Transverse colon (tissue), 4 donors: ENCODE results near the gene SSR3. TPM values are rescaled to one million over a fixed set of nuclear protein-coding genes. Genes with fewer than 3 reads are reported as not detected.

ENCODE experiments used
- DNase-seq: peaks from one replicate; pipeline ENCODE4 v3.0.0-alpha.2; 2019
- H3K27ac ChIP-seq, 4 donors: fragments of 200-600 bp; sonication (generic); 2 replicates each; pipeline ENCODE4 v1.5.1; 2016 to 2018; ENCODE audit warnings: inconsistent platforms in 4 of 4
- H3K27me3 ChIP-seq: fragments of 200-600 bp; sonication (generic); 2 replicates; pipeline ENCODE4 v1.5.1; 2017; ENCODE audit warnings: inconsistent platforms
- H3K36me3 ChIP-seq, 4 donors: fragments of 200-600 bp; sonication (generic); 2 replicates each; pipeline ENCODE4 v1.5.1; 2017 to 2019; ENCODE audit warnings: inconsistent platforms in 4 of 4
- H3K4me1 ChIP-seq, 4 donors: fragments of 200-600 bp; sonication (generic); 2 replicates each; pipeline ENCODE4 v1.5.1; 2017 to 2020; ENCODE audit warnings: inconsistent platforms in 4 of 4
- H3K4me3 ChIP-seq, 4 donors: fragments of 200-600 bp; sonication (generic); 1 replicate in 1 of 4; 2 replicates in 3 of 4; pipeline versions ENCODE4 v1.5.1 to v1.6.1; 2017 to 2019; ENCODE audit warnings: inconsistent platforms in 4 of 4
- H3K9me3 ChIP-seq, 2 donors: fragments of 200-600 bp; sonication (generic); 2 replicates each; pipeline ENCODE4 v1.5.1; 2017 to 2019; ENCODE audit warnings: inconsistent platforms in 2 of 2
- CTCF ChIP-seq, 5 experiments: fragments of 200-600 bp in 3 of 5; fragments of 450-650 bp in 2 of 5; sonication (generic) in 3 of 5; IDR thresholded peaks; 1 replicate in 2 of 5; 2 replicates in 3 of 5; pipeline ENCODE4 v1.5.1; 2016 to 2017; ENCODE audit warnings: antibody characterized with exemption in 5 of 5, inconsistent platforms in 3 of 5, mild to moderate bottlenecking in 2 of 5, moderate library complexity in 1 of 5
- EP300 ChIP-seq: sonication (generic); formaldehyde crosslinking; IDR thresholded peaks from one replicate; pipeline ENCODE4 v1.6.1; 2017; ENCODE audit warnings: antibody characterized with exemption, low read depth
- POLR2A ChIP-seq: fragments of 450-650 bp; IDR thresholded peaks from one replicate; pipeline ENCODE4 v1.6.1; 2016; ENCODE audit warnings: antibody characterized with exemption, mild to moderate bottlenecking, moderate library complexity
- POLR2AphosphoS5 ChIP-seq, 3 donors: sonication (generic); formaldehyde crosslinking; IDR thresholded peaks; one replicate each; pipeline ENCODE4 v1.6.1; 2016; ENCODE audit warnings: antibody characterized with exemption in 3 of 3
- WGBS, 2 donors: methylation state at CpG; one replicate each; pipeline ENCODE4 v1.1.5; 2018; ENCODE audit warnings: low coverage in 1 of 2; 5-methylcytosine and 5-hydroxymethylcytosine counted together
- in situ Hi-C, 4 donors: fragments of 200-750 bp; cut with MboI; loops; one replicate each; pipeline versions ENCODE4 v1.15.0 to v1.15.1; 2017; ENCODE audit warnings: low sequenced_read_pairs in 3 of 4, low pct_ligation_motif_present in 1 of 4, low pct_unique_long_range_greater_than_20kb in 1 of 4
- intact Hi-C: fragments of 100-400 bp; cut with DNase I; formaldehyde crosslinking; loops from one replicate; pipeline ENCODE4 v1.15.1; 2023; ENCODE audit warnings: low total_unique reads
- total RNA-seq, 4 donors: library from RNA; depleted of rRNA; stranded (reverse); fragments of >200 nt; gene quantifications; one replicate each; pipeline ENCODE4 v1.1.0, GENCODE V29; 2016

Gene SSR3
- total RNA-seq, 4 donors from 2014 or later, result 21.7 to 68.8 (median 50.1) TPM

- intact Hi-C loops, result no loop called here
- H3K27me3 ChIP-seq, result no peaks in the 10 kb centered on the region
- 50 to 52% methylated on average over 2 of the region's 2 CpGs for WGBS, 2 donors
- H3K27ac ChIP-seq, result no peak overlapping the region
- H3K9me3 ChIP-seq, result no peaks in the 10 kb centered on the region
- in situ Hi-C loops, result no loop called here
- H3K4me3 ChIP-seq, result no peak overlapping the region
- TF ChIP-seq POLR2AphosphoS5 (IDR thresholded peaks at IDR 0.05), result no peak
- TF ChIP-seq CTCF (IDR thresholded peaks at IDR 0.05), result no peak
- TF ChIP-seq POLR2A, result no peak
- no peak for TF ChIP-seq EP300
- no peak for DNase-seq
- H3K36me3 ChIP-seq, result no peaks in the 10 kb centered on the region
- H3K4me1 ChIP-seq, result peaks cover 0 to 7% (median 0%) of the 10 kb centered on the region in 4 donors
These were observed 24.5 kb upstream of the SSR3 start for GRCh38 chr3:156579427-156579851.

- Histone ChIP-seq H3K9me3 (no peaks in the 10 kb centered on the region), H3K4me1 (peaks cover 0 to 7% (median 0%) of the 10 kb centered on the region in 4 donors), H3K27ac (no peak overlapping the region), H3K36me3 (no peaks in the 10 kb centered on the region), H3K4me3 (no peak overlapping the region), H3K27me3 (no peaks in the 10 kb centered on the region)
- in situ Hi-C loops, result no loop called here
- TF ChIP-seq POLR2A, result no peak
- no peak for TF ChIP-seq CTCF (IDR thresholded peaks at IDR 0.05)
- no peak for TF ChIP-seq EP300
- TF ChIP-seq POLR2AphosphoS5 (IDR thresholded peaks at IDR 0.05), result no peak
- no peak for DNase-seq
- intact Hi-C loops, result no loop called here
These were observed 22.8 kb upstream of the SSR3 start for GRCh38 chr3:156577736-156578135.

GRCh38 chr3:156576651-156577348 is 21.9 kb upstream of the SSR3 start:
- H3K4me1 ChIP-seq, result peaks cover 0 to 7% (median 0%) of the 10 kb centered on the region in 4 donors
- H3K9me3 ChIP-seq, result no peaks in the 10 kb centered on the region
- H3K36me3 ChIP-seq, result no peaks in the 10 kb centered on the region
- intact Hi-C loops (no loop called here), in situ Hi-C loops (no loop called here)
- H3K27me3 ChIP-seq, result no peaks in the 10 kb centered on the region
- no peak overlapping the region for H3K27ac ChIP-seq
- H3K4me3 ChIP-seq, result no peak overlapping the region
- WGBS, 2 donors, result 77 to 89% methylated on average over 1 to 2 of the region's 2 CpGs
- DNase-seq, result no peak
- TF ChIP-seq CTCF (IDR thresholded peaks at IDR 0.05) (no peak), POLR2A (no peak), POLR2AphosphoS5 (IDR thresholded peaks at IDR 0.05) (no peak), EP300 (no peak)

- Histone ChIP-seq H3K4me3 (no peak overlapping the region), H3K27me3 (no peaks in the 10 kb centered on the region), H3K9me3 (no peaks in the 10 kb centered on the region), H3K4me1 (peaks cover 0 to 7% (median 0%) of the 10 kb centered on the region in 4 donors), H3K27ac (no peak overlapping the region), H3K36me3 (no peaks in the 10 kb centered on the region)
- TF ChIP-seq CTCF (IDR thresholded peaks at IDR 0.05) (no peak), POLR2AphosphoS5 (IDR thresholded peaks at IDR 0.05) (no peak), POLR2A (no peak), EP300 (no peak)
- intact Hi-C loops, result no loop called here
- no peak for DNase-seq
- in situ Hi-C loops, result no loop called here
- 51 to 65% methylated on average over 2 of the region's 2 CpGs for WGBS, 2 donors
These were observed 21.1 kb upstream of the SSR3 start for GRCh38 chr3:156576051-156576450.
